G401 (cell line): ENCODE data around the gene RLF. TPM values are rescaled to one million over a fixed set of nuclear protein-coding genes. Genes with fewer than 3 reads are reported as not detected.
A peak's percentile ranks its signal among the peaks of the same experiment; 100 is the strongest.

Source experiments
- DNase-seq: peaks from one replicate; pipeline ENCODE4 v3.0.0-alpha.2; 2015; ENCODE audit warnings: low spot score
- in situ Hi-C: cut with HindIII; loops from 2 replicates; pipeline ENCODE4 v1.10.0; 2016; ENCODE audit warnings: low sequenced_read_pairs, mixed read lengths
- total RNA-seq: library from RNA; depleted of rRNA; stranded (reverse); fragments of >200 nt; shearing (Covaris generic); gene quantifications from 2 replicates; pipeline ENCODE4 v1.2.3, GENCODE V29; 2014; rRNA removed

The RLF gene, protein sequence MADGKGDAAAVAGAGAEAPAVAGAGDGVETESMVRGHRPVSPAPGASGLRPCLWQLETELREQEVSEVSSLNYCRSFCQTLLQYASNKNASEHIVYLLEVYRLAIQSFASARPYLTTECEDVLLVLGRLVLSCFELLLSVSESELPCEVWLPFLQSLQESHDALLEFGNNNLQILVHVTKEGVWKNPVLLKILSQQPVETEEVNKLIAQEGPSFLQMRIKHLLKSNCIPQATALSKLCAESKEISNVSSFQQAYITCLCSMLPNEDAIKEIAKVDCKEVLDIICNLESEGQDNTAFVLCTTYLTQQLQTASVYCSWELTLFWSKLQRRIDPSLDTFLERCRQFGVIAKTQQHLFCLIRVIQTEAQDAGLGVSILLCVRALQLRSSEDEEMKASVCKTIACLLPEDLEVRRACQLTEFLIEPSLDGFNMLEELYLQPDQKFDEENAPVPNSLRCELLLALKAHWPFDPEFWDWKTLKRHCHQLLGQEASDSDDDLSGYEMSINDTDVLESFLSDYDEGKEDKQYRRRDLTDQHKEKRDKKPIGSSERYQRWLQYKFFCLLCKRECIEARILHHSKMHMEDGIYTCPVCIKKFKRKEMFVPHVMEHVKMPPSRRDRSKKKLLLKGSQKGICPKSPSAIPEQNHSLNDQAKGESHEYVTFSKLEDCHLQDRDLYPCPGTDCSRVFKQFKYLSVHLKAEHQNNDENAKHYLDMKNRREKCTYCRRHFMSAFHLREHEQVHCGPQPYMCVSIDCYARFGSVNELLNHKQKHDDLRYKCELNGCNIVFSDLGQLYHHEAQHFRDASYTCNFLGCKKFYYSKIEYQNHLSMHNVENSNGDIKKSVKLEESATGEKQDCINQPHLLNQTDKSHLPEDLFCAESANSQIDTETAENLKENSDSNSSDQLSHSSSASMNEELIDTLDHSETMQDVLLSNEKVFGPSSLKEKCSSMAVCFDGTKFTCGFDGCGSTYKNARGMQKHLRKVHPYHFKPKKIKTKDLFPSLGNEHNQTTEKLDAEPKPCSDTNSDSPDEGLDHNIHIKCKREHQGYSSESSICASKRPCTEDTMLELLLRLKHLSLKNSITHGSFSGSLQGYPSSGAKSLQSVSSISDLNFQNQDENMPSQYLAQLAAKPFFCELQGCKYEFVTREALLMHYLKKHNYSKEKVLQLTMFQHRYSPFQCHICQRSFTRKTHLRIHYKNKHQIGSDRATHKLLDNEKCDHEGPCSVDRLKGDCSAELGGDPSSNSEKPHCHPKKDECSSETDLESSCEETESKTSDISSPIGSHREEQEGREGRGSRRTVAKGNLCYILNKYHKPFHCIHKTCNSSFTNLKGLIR (N-terminal part only)
- total RNA-seq = 9.4 and 10.4 TPM in 2 replicates

DNA sequence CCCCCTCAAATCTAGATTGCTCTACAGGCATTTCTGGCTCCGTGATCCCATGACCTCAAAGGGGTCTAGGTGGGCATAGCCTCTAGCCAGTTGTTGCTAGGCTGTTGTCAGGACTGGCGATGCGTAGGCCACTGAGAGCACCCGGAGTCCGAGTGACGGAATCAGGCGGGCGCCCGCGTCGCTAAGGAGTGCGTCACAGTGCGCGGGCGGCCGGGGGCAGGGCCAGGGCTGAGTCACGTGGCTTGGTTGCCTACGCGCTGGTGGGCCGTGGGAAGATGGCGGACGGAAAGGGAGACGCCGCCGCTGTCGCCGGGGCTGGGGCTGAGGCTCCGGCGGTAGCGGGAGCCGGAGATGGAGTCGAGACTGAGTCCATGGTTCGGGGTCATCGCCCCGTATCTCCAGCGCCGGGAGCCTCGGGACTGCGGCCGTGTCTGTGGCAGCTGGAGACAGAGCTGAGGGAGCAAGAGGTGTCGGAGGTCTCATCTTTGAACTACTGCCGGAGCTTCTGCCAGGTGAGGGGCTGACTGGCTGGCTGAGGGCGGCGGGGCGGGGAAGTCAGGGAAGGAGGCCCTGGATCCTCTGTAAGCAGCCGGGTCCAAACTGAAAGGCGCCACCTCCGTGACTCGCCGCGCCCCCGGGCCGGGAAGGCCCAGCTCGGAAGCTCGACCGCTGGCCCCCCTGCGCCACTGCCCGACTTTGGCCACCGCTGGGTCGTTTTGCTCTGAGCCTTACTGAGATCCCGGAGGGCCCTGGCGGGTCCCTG is at the start of gene RLF:
Gene RLF (plus strand): TSS at position 263 of the 763 bp plus-strand sequence. CDS start 13 bp downstream, at position 276.
- in situ Hi-C loops = no loop called here
- peak; percentile 93 for DNase-seq

DNA sequence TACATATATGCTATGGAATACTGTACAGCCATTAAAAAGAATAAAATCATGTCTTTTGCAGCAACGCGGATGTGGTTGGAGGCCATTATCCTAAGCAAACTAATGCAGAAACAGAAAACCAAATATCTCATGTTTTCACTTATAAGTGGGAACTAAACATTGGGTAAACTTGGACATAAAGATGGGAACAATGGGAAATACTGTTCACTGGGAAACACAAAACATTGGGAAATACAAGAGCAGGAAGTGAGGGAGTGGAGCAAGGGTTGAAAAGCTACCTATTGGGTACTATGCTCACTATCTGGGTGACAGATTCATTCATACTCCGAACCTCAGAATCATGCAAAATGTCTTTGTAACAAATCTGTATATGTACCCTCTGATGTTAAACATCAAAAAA is 46.8 kb upstream of the RLF start:
- no peak for DNase-seq
- in situ Hi-C loops = no loop called here

DNA sequence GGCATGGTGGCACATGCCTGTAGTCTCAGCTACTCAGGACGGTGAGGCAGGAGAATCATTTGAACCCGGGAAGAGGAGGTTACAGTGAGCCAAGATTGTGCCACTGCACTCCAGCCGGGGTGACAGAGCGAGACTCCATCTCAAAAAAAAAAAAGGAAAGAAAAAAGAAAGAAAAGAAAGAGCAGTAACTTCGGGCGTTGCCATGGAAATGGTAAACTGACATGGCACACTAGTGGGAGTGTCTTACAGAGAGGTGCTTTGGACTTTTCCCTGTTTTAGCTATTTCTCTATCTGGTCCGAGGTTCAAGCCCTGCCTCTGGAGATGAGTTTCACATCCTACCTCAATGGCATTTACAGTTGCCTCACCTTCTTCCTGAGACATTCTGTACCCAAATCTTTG is 41.1 kb upstream of the RLF start:
- in situ Hi-C loops = no loop called here

DNA sequence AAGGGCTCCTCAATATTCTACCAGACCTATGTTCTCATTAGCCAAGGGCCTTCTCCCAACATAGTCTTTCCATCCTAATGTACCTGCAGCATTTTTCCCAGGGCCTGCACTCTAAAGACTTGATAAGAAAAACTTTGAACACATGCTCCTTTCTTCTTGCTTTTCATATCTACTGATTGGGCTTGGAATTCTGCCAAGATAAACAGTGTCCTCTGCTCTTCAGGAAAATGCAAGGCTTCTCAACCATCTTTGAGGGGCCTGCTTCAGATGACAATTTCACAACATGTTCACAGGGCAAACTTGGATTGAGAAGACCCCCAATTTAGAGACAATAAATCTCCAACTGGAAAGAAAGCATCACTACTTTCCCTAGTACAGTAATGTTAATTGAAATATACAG is 38.3 kb upstream of the RLF start:
- no peak for DNase-seq
- in situ Hi-C loops = no loop called here

More for the DNA sequence above, 41.1 kb upstream of the RLF start:
- no peak for DNase-seq

DNA sequence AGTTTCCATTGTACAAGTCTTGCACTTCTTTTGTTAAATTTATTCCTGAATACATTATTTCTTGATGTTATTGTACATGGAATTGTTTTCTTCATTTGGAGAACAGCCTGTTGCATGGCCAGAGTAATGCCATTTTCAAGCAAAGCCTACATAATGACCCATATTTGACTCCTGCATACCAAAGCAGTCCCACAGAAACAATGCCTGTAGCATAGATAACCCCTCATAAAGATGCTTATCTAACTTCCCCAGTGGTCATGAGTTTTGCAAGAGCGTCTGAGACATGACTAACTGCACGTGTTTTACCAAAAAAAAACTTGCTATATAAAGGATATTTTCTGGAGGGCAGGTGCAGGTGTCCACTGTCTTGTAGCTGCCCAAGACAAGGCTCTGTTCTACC is 30.3 kb upstream of the RLF start:
- no peak for DNase-seq
- in situ Hi-C loops = no loop called here

DNA sequence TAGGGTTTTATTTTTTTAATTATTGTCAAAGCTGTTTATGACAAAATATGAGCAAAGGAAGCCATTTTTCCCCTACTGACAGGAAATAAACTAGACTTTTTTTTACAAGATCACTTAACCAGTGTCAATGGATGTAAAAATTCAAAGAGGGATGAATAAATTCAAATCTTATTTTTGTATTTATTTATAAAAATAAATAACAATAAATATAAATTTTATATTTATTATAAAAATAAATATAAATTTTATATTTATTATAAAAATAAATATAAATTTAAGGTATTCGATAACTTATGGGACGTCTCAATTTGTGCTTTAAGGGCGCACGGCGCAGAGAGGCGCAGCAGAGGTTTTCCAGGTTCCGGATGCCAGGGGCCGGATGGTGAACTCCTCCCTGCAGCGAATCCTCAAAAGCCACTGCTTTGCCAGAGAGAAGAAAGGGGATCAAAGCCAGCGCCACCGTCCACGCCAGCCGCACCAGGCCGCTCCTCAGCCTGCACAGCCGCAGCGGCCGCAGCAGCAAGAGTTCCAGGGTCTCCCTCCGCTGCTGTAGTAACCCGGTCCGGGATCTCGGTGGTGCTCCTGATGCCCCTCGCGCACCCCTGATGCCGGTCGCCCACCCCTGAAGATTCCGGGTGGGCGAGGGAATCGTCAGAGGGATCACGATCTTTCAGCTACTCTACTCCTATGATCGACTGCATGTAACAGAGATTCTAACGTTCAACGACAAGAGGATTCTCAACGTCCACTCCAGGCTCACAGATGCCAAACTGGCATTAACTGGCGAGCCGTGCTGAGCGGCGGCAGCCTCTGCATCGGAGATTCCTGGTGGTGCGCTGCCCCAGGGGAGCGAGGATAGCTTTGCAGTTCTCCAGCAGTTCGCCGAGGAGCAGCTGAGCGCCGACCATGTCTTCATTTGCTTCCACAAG is 28.5 kb upstream of the RLF start:
- DNase-seq = peak; percentile 19
- in situ Hi-C loops = no loop called here

DNA sequence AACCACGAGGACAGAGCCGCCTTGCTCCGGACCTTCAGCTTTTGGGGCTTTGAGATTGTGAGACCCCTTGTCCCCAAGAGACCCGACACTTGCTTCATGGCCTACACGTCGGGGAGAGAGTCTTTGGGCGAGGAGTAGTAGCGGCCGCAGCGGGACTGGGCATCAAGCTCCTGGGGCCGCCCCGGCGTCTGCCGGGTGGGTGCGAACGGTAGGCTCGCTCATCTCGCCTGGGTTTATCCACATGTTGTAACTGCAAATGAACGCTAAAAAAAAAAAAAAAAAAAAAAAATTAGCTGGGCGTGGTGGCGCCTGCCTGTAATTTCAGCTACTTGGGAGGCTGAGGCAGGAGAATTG is 27.9 kb upstream of the RLF start:
- DNase-seq = no peak
- in situ Hi-C loops = no loop called here

DNA sequence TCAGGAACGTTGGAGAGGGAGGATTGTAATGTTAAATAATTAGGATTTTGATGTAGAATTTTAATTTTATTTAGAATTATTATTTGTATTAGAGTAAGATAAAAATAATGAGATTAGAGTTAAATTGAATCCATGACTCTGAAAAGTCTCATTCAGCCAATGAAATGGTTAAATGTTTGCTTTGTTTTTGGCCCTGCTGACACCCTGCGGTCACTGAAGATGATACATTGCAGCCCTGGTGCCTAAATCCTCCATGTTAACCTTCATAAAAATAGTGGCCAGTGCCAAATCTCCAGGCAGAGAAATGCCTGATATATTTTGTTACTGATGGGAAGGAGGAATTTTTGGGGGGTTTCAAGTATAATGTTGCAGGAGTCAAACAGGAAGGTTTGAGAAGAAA is 27.3 kb upstream of the RLF start:
- in situ Hi-C loops = no loop called here
- DNase-seq = no peak

DNA sequence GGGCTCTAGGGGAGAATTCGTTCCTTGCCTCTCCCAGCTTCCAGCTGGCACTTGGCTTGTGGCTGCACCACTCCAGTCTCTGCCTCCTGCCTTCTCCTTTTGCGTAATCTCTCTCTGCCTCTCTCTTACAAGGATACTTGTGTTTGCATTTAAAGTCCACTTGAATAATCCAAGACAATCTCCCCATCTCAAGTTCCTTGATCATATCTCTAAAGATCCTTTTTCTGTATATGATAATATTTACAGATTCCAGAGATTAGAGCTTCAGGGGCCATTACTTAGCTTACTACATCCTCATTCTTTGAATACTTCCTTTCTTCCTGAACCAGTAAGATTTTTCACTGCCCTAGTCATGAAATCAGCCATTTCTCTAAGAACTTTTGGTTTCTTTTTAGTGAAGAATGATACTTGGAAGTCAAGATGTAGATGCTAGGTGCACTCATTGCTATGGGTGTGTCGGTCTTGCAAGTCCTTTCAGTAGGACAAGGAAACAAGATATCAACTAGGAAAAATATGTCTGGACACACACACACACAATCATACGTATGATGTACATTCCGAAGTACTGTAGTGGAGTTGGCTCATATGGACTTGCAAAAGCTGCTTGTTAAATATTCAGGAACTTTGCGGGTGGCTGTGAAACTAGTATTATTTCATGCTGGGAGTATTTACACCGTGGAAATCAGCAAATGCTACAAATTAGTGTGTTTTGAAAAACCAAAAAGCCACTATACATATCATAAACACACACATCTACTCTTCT is 20.8 kb upstream of the RLF start:
- in situ Hi-C loops = no loop called here
- DNase-seq = no peak

DNA sequence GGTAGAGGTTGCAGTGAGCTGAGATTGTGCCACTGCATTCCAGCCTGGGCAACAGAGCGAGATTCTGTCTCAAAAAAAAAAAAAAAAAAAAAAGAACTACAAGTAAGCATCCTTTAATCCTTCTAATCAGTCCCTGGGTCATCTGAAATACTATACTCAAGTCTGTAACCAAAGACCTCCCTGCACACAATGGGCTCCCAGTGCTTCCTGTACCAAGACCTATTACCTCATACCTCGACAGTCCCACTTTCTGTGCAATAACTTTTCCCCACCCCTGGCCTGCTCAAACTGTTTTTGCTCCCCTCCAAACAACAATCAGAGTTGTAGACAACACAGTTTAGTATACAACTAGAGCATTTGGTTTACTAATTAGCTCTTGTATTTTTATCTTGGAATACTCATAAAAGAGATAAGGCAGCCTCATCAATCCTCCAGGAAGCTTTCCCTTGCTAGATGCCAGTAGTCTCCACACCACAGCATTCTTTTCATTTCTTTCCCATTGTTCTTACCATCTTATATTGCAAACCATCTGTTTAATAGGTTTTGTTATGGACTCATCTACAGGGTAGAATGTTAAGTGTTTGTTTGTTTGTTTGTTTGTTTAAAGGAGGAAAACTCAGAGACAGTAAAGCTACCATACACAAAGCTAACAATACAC is 19.2 kb upstream of the RLF start:
- in situ Hi-C loops = no loop called here

DNA sequence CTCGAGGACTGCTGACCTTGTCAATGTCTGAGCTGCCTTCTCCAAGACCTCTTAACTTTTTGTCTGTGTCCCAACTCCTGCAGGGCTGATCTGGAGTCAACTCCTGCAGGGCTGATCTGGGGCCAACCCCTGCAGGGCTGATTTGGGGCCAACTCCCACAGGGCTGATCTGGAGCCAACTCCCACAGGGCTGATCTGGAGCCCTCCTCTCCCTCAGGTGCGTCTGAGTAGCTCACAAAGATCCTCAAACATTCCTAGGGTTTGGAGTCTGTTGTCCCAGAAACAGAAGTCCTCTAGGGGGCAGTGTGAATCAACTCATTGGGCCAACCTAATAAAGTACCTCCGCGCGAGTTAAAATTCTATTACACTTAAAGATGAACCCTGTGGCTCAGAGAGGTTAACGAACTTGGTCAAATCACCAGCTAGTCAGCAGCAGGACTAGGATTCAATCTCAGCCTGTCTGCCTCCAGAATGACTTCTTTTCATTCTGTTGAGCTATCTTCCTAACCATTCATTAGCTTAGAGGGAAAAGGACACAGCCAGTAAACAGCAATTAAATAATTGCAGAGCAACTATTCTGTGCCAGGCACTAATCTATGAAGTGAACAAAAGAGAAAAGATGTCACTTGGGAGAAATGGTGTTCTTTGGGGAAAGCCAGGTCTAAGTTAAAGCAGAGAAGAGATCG is 17.2 kb upstream of the RLF start:
- in situ Hi-C loops = no loop called here
- DNase-seq = peak; percentile 75

More for the DNA sequence above, 19.2 kb upstream of the RLF start:
- DNase-seq = no peak

DNA sequence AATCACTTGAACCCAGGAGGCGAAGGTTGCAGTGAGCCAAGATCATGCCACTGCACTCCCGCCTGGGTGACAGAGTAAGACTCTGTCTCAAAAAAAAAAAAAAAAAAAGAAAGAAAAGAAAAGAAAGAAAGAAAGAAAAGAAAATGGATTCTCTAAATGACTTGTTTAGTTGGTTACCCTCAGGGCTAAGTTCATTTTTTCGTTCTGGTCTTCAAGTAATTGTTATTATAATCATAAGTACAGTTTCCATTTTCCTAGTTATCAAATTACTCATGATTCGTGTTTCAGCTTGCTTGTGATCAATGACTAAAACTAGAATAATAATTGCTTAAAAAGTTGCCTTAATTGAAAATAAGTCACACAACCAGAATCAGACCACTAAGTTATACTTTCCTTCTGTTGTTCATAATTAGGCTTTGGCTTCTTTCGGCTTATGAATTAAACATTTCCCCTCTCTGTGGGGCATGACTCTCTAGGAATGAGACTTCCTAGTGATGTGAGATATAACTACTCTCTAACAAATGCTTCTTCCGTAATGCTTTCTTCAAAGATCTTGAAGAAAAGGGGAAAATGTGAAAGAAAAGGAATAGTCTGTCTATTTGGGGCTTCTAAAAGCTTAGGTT is 9.6 kb upstream of the RLF start:
- no peak for DNase-seq
- in situ Hi-C loops = no loop called here

DNA sequence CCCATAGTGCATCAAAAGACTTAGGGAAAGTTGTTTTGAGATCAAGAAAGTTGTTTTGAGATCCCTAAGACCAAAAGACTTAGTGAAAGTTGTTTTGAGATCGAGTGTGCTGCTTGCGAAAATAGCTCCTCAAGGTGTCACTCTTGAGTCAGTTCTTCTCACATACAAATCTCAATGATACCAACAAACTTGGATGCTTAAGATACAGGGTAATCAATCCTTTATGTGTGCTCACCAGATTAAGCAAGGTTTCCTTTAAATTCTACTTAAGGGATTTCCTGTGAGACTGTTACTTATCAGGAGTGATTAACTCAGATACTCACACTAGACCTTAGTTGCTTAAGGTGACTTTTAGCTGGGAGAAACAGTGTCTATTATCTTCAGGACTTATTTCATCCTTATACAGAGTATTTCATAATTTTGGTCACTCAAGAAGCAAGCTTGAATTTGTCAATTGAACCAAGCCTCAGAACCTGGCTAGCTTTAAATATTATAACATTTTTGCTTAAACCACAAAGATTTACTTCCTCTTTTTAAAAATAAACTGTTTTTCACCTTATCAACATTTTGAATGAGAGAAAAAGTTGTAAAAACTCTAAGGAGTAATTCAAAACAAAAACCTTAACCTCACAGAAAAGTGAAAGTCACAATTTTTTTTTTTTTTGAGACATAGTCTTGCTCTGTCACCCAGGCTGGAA is 8.0 kb upstream of the RLF start:
- in situ Hi-C loops = no loop called here
- peak; percentile 61 for DNase-seq

DNA sequence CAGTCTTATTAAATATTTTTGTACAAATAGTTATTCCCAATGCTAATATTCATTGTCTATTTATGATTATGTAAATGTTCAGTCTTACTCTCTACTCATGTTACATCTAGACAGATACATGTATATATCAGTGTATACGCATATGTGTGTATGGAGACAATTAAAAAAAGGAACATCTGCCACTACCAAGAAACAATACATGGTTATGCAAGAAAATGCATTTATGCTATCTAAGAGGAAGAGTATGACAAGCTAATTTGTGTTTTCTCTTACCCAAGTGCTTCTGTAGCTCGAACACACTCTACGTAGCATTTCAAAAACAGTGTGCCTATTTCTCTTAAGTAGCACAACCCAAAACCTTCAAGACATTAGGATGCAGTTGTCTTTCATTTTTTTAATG is 6.1 kb upstream of the RLF start:
- no peak for DNase-seq
- in situ Hi-C loops = no loop called here

DNA sequence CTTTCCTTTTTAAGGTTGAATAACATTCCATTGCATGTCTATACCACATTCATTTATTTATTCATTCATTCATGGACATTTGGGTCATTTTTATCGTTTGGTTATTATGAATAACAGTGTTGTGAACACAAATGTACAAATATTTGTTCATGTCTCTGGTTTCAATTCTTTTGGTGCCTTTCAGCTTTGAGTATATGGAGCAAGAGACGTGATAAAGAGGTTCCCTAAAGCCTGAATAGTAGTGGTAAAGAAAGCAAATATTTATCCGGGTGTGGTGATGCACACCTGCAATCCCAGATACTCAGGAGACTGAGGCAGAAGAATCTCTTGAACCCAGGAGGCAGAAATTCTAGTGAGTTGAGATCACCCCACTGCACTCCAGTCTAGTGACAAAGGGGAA is 5.3 kb upstream of the RLF start:
- no peak for DNase-seq
- in situ Hi-C loops = no loop called here
